ENCODE results near the gene USP6NL. TPM values are rescaled to one million over a fixed set of nuclear protein-coding genes. Genes with fewer than 3 reads are reported as not detected.

USP6NL gene
- total RNA-seq, 1 experiment from 2014 or later, result 22.1 TPM

GRCh38 chr10:11430421-11431215, 180.8 kb downstream of the USP6NL start:
- Histone ChIP-seq H3K4me2 (no peak overlapping the region), H2AFZ (no peak overlapping the region), H3K79me2 (ENCODE audit: low read depth) (no peaks in the 10 kb centered on the region), H3K36me3 (ENCODE audit: low read depth) (no peaks in the 10 kb centered on the region), H3K27me3 (ENCODE audit: insufficient read depth, low read depth) (no peaks in the 10 kb centered on the region; the same call in 1 of the 2 replicates), H3K4me3 (no peak overlapping the region), H4K20me1 (ENCODE audit: insufficient read depth) (no peaks in the 10 kb centered on the region), H3K9me2 (ENCODE audit: insufficient read depth) (no peaks in the 10 kb centered on the region), H3K4me1 (replicated peaks; ENCODE audit: insufficient read depth) (no peaks in the 10 kb centered on the region), H3F3A (ENCODE audit: insufficient read depth, low read depth) (no peaks in the 10 kb centered on the region), H3K9me3 (ENCODE audit: insufficient read depth, low read depth) (no peaks in the 10 kb centered on the region), H3K27ac (no peak overlapping the region)
- TF ChIP-seq EZH2 (IDR thresholded peaks at IDR 0.05; ENCODE audit: low read depth) (no peak), CTCF (conservative IDR thresholded peaks at IDR 0.05) (no peak)
- CTCF ChIA-PET, result interaction anchor here (0.6 kb wide), 1 partner anchor 1807 kb away, joined by 4 read pairs; no protein-coding TSS in a partner anchor
- no peak for DNase-seq
- POLR2A ChIA-PET (ENCODE audit: unreplicated experiment), result no interaction called here
- intact Hi-C loops (cut with micrococcal nuclease; ENCODE audit: unreplicated experiment), result no loop called here
- BruUV-seq (replicated peaks), result no TSS peak

GRCh38 chr10:11429439-11430052, 181.9 kb downstream of the USP6NL start:
- TF ChIP-seq CTCF (conservative IDR thresholded peaks at IDR 0.05), result no peak
- no peak for TF ChIP-seq EZH2 (IDR thresholded peaks at IDR 0.05; ENCODE audit: low read depth)
- H3F3A ChIP-seq (ENCODE audit: insufficient read depth, low read depth), result no peaks in the 10 kb centered on the region
- H3K4me1 ChIP-seq (replicated peaks; ENCODE audit: insufficient read depth), result no peaks in the 10 kb centered on the region
- no peaks in the 10 kb centered on the region for H3K27me3 ChIP-seq (ENCODE audit: insufficient read depth, low read depth)
- H3K9me3 ChIP-seq (ENCODE audit: insufficient read depth, low read depth), result no peaks in the 10 kb centered on the region
- H2AFZ ChIP-seq, result no peak overlapping the region
- intact Hi-C loops (cut with micrococcal nuclease; ENCODE audit: unreplicated experiment), result no loop called here
- no peak overlapping the region for H3K4me2 ChIP-seq
- no peak overlapping the region for H3K4me3 ChIP-seq
- CTCF ChIA-PET, result interaction anchor here (0.6 kb wide), 1 partner anchor 1806 kb away, joined by 4 read pairs; no protein-coding TSS in a partner anchor
- DNase-seq, result no peak
- no peaks in the 10 kb centered on the region for H3K9me2 ChIP-seq (ENCODE audit: insufficient read depth)
- no peaks in the 10 kb centered on the region for H4K20me1 ChIP-seq (ENCODE audit: insufficient read depth)
- H3K79me2 ChIP-seq (ENCODE audit: low read depth), result no peaks in the 10 kb centered on the region
- no peaks in the 10 kb centered on the region for H3K36me3 ChIP-seq (ENCODE audit: low read depth)
- H3K27ac ChIP-seq, result no peak overlapping the region
- POLR2A ChIA-PET (ENCODE audit: unreplicated experiment), result interaction anchor here (0.7 kb wide), 1 partner anchor 284 kb away, joined by 4 read pairs; no protein-coding TSS in a partner anchor
- BruUV-seq (replicated peaks), result no TSS peak

GRCh38 chr10:11425676-11426075, 185.8 kb downstream of the USP6NL start:
- Histone ChIP-seq H3K27me3 (ENCODE audit: insufficient read depth, low read depth) (peaks cover 4% of the 10 kb centered on the region; the same call in 1 of the 2 replicates), H3K36me3 (ENCODE audit: low read depth) (no peaks in the 10 kb centered on the region), H3K9me3 (ENCODE audit: insufficient read depth, low read depth) (no peaks in the 10 kb centered on the region), H3K4me3 (no peak overlapping the region), H3K79me2 (ENCODE audit: low read depth) (no peaks in the 10 kb centered on the region), H4K20me1 (ENCODE audit: insufficient read depth) (no peaks in the 10 kb centered on the region), H3K4me1 (replicated peaks; ENCODE audit: insufficient read depth) (no peaks in the 10 kb centered on the region), H3K27ac (no peak overlapping the region), H3K4me2 (no peak overlapping the region), H2AFZ (no peak overlapping the region), H3F3A (ENCODE audit: insufficient read depth, low read depth) (no peaks in the 10 kb centered on the region), H3K9me2 (ENCODE audit: insufficient read depth) (no peaks in the 10 kb centered on the region)
- BruUV-seq (replicated peaks), result no TSS peak
- no peak for DNase-seq
- intact Hi-C loops (cut with micrococcal nuclease; ENCODE audit: unreplicated experiment), result no loop called here
- ChIA-PET POLR2A (ENCODE audit: unreplicated experiment) (no interaction called here), CTCF (no interaction called here)
- no peak for TF ChIP-seq CTCF (conservative IDR thresholded peaks at IDR 0.05)
- no peak for TF ChIP-seq EZH2 (IDR thresholded peaks at IDR 0.05; ENCODE audit: low read depth)
